ENCODE data around the gene PDPK1.
"Not testable (repeated sequence)": the region's sequence is repeated elsewhere in the genome, so short reads cannot be mapped to it uniquely, and the experiment has no call there.

GRCh38 chr16:2543771-2544170 lies 6.0 kb downstream of the PDPK1 start:
- not testable (repeated sequence) for TF ChIP-seq CTCF (IDR thresholded peaks at IDR 0.05; ENCODE audit: low read depth, low read length); POLR2A (IDR thresholded peaks at IDR 0.05; ENCODE audit: extremely low read depth, insufficient read length); MYC (IDR thresholded peaks at IDR 0.05; ENCODE audit: low read depth, low read length)

Measured in NB4 (cell line).